ENCODE results near the gene PCNT.

DNA sequence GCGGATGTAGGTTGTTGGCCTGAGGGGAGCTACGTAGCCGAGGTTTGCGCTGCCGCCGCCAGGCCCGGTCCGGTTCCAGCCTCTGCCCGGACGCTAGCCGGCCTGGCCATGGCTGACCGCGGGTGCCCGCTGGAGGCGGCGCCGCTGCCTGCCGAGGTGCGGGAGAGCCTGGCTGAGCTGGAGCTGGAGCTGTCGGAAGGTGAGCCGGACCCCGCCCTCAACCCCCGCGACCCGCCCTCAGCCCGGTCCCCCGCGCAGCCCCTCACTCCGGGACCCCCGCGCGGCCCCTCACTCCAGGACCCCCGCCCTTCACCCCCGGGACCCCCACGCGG lies 135.0 kb downstream of the PCNT start:
- TF ChIP-seq, protein P1, sequence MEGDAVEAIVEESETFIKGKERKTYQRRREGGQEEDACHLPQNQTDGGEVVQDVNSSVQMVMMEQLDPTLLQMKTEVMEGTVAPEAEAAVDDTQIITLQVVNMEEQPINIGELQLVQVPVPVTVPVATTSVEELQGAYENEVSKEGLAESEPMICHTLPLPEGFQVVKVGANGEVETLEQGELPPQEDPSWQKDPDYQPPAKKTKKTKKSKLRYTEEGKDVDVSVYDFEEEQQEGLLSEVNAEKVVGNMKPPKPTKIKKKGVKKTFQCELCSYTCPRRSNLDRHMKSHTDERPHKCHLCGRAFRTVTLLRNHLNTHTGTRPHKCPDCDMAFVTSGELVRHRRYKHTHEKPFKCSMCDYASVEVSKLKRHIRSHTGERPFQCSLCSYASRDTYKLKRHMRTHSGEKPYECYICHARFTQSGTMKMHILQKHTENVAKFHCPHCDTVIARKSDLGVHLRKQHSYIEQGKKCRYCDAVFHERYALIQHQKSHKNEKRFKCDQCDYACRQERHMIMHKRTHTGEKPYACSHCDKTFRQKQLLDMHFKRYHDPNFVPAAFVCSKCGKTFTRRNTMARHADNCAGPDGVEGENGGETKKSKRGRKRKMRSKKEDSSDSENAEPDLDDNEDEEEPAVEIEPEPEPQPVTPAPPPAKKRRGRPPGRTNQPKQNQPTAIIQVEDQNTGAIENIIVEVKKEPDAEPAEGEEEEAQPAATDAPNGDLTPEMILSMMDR (IDR thresholded peaks at IDR 0.05) = no peak
- no peak for TF ChIP-seq POLR2A (IDR thresholded peaks at IDR 0.05)

All from lower leg skin (tissue), 3 donors.